Adipocyte (in vitro differentiated cells): ENCODE results near the gene HPD.
"Not testable (repeated sequence)": the region's sequence is repeated elsewhere in the genome, so short reads cannot be mapped to it uniquely, and the experiment has no call there.

ENCODE experiments used
- DNase-seq: peaks from one replicate; pipeline ENCODE4 v3.0.0-alpha.2; 2015; ENCODE audit warnings: low read depth
- H3K27me3 ChIP-seq: replicated peaks from 2 replicates; pipeline ENCODE4 v1.7.0; 2013; ENCODE audit warnings: mild to moderate bottlenecking, low read length, moderate library complexity; ENCODE audit not compliant: control insufficient read depth, insufficient read depth
- H3K36me3 ChIP-seq: 2 replicates; pipeline ENCODE4 v1.7.0; 2013; ENCODE audit warnings: low read length, mild to moderate bottlenecking, moderate library complexity; ENCODE audit not compliant: control insufficient read depth, insufficient read depth, severe bottlenecking
- H3K4me1 ChIP-seq: 2 replicates; pipeline ENCODE4 v1.7.0; 2013; ENCODE audit warnings: mild to moderate bottlenecking, low read length, moderate library complexity; ENCODE audit not compliant: control insufficient read depth, insufficient read depth
- H3K4me3 ChIP-seq: 2 replicates; pipeline ENCODE4 v1.7.0; 2013; ENCODE audit warnings: mild to moderate bottlenecking, low read length, moderate library complexity
- H3K9ac ChIP-seq: 2 replicates; pipeline ENCODE4 v1.7.0; 2013; ENCODE audit warnings: mild to moderate bottlenecking, low read length, moderate library complexity
- H3K9me3 ChIP-seq: 2 replicates; pipeline ENCODE4 v1.7.0; 2013; ENCODE audit warnings: mild to moderate bottlenecking, low read length, moderate library complexity; ENCODE audit not compliant: control insufficient read depth

HPD gene

DNA sequence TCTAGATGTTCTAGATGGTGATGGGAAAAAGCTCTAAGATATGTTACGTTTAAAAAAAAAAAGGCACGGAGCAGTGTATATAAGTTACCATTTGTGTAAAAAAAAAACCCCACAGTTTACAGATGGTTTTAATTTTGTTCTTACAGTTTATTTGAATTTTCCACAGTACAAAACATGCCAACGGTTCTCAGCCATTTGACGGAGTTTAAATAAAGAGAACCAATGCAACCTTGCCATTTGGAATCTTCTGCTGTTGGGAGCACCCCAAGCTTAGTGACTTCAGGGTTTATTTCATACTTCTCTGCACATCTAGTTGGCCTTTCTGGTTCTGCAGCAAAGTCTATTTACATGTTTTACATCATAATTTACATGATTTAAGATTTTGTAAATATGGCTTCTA lies 7.7 kb upstream of the HPD start:
- no peaks in the 10 kb centered on the region for H3K9me3 ChIP-seq
- no peak overlapping the region for H3K4me3 ChIP-seq
- no peaks in the 10 kb centered on the region for H3K36me3 ChIP-seq
- H3K4me1 ChIP-seq = peaks cover 9% of the 10 kb centered on the region
- peak; percentile 34 for DNase-seq
- no peaks in the 10 kb centered on the region for H3K27me3 ChIP-seq
- no peak overlapping the region for H3K9ac ChIP-seq

DNA sequence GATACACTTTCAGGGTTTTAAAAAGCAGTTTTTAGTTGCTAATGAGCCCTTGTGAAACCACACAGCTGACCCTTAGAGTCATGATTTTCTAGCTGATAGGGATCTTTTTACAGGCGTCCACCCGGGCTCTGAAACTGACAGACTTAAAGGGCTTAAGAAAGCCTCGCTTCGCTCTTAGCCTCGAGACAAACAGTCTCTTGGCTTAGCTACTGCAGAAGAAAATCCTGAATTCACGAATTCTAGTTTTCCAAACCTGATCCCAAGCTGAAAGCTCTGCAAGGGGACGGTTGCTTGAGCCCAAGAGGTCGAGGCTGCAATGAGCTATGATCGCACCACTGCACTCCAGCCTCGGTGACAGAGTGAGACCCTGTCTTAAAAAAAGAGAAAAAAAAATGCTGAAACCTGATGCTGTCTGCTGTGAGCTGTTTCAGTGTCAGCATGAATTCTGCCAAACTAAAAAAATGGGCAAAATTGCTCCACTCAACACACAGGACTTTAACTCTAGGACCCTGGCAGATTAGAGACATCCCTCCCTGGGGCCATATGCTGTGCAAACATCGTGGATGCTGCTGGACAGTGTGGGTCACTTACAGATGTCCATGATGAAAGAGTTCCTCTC lies 3.1 kb upstream of the HPD start:
- DNase-seq = peak; percentile 71
- H3K9ac ChIP-seq = peak overlapping the region; percentile 67
- H3K4me3 ChIP-seq = peak overlapping the region; percentile 69
- no peaks in the 10 kb centered on the region for H3K27me3 ChIP-seq
- no peaks in the 10 kb centered on the region for H3K36me3 ChIP-seq
- peaks cover 47% of the 10 kb centered on the region for H3K4me1 ChIP-seq
- no peaks in the 10 kb centered on the region for H3K9me3 ChIP-seq

DNA sequence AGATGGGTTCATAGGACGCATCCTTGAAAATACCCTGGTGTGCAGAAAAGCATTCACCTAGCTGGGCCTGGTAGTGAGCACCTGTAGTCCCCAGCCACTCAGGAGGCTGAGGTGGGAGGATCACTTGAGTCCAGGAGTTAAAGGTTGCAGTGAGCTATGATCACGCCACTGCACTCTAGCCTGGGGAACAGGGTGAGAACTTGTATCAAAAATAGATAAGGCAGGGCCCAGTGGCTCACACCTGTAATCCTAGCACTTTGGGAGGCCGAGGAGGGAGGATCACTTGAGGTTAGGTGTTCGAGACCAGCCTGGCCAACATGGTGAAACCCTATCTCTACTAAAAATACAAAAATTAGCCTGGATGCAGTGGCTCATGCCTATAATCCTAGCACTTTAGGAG lies 2.0 kb upstream of the HPD start:
- not testable (repeated sequence) for H3K9ac ChIP-seq, DNase-seq, H3K27me3 ChIP-seq, H3K9me3 ChIP-seq, H3K4me3 ChIP-seq, H3K36me3 ChIP-seq
- H3K4me1 ChIP-seq = peaks cover 47% of the 10 kb centered on the region

DNA sequence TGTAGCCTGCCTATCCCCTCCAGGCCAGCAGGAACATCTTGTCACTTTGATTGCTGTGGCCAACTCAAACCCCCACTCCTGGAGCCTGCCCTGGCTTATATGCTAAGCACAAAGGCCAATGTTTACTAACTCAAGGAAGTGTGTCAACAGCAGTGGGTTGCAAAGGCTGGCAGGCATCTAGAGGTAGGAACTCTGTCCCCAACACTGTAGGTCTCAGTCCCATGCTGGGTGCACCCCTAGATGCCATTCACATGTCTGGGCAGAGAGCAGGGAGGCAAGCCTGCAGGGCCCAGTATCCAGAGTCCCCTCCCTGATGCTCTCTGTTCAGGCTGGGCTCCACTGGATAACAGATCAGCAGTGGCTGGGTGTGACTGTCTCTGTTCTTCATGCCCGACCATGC lies 1.6 kb upstream of the HPD start:
- peaks cover 47% of the 10 kb centered on the region for H3K4me1 ChIP-seq
- DNase-seq = no peak
- no peaks in the 10 kb centered on the region for H3K9me3 ChIP-seq
- peak overlapping the region; percentile 88 for H3K9ac ChIP-seq
- H3K36me3 ChIP-seq = no peaks in the 10 kb centered on the region
- no peak overlapping the region for H3K4me3 ChIP-seq
- no peaks in the 10 kb centered on the region for H3K27me3 ChIP-seq

DNA sequence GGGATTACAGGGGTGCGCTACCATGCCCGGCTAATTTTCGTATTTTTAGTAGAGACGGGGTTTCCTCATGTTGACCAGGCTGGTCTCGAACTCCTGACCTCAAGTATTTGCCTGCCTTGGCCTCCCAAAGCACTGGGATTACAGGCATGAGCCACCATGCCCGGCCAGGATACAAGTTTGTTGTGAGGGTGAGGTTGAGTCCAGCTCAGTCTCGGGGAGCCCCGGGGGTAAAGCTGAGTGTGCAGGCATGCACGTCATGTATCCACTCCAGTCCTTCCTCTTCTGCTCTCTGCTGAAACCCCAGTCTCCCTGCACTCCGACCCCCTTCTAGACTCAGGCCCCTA lies 369 bp downstream of the HPD start:
- Histone ChIP-seq H3K9ac (peak overlapping the region; percentile 88), H3K36me3 (no peaks in the 10 kb centered on the region), H3K27me3 (no peaks in the 10 kb centered on the region), H3K4me1 (peaks cover 47% of the 10 kb centered on the region), H3K9me3 (no peaks in the 10 kb centered on the region), H3K4me3 (peak overlapping the region; percentile 68)
- DNase-seq = no peak

DNA sequence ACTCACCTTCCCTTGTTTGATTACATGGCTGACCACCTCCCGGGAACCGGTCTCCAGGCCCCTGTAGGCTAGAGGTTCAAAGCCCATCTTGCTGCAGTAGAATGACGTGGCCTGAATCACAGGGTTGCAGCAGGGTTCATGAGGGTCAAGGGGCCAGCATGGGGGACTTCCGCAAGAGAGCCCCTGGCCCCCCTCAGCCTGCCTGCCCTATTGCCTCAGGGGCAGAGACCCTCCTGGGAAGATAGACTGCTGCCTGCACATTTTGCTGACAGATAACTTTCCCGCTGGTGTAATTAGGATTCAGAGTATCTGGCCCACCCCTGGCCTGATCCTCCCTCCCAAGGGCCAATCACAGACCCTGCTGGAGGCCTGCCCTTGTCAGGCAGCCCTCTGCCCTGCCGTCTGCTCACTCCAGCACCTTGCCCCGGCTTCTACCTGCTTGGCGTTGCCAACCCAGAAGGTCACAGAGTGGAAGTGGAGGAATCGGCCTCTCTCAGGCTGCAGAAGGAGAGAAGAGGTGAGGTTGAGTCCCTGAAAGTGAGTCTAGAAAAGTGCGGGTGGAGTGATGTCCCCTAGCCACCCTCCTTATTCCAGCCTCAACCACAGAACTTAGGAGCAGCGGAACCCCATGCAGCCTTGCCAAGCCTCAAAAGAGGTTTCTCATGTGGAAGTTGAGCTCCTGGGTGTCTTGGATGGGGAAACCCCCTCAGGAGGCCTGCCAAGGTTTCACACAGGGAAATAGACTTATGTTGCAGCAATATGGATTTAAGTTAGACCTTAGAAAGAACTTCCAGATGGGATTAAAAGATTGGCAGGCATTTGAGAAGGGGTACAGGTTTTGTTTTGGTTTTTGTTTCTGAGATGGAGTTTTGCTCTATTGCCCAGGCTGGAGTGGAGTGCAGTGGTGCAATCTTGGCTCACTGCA lies 1.1 kb downstream of the HPD start:
- H3K27me3 ChIP-seq = no peaks in the 10 kb centered on the region
- no peak for DNase-seq
- H3K4me1 ChIP-seq = peaks cover 47% of the 10 kb centered on the region
- H3K9ac ChIP-seq = peak overlapping the region; percentile 88
- H3K36me3 ChIP-seq = no peaks in the 10 kb centered on the region
- H3K4me3 ChIP-seq = no peak overlapping the region
- H3K9me3 ChIP-seq = no peaks in the 10 kb centered on the region

DNA sequence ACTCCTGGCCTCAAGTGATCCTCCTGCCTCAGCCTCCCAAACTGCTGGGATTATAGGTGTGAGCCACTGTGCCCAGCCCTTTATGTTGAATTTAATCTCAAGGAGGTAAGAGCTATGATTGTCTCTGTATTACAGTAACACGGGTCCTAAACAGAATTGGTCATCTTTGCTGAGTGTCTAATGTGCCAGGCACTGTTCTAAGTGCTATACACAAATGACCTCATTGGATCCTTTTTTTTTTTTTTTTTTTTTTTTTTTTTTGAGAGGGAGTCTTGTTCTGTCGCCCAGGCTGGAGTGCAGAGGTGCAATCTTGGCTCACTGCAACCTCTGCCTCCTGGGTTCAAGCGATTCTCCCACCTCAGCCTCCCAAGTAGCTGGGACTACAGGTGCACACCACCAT lies 6.3 kb downstream of the HPD start:
- H3K36me3 ChIP-seq, DNase-seq, H3K27me3 ChIP-seq, H3K4me1 ChIP-seq, H3K4me3 ChIP-seq, H3K9ac ChIP-seq, H3K9me3 ChIP-seq: not testable (repeated sequence)

DNA sequence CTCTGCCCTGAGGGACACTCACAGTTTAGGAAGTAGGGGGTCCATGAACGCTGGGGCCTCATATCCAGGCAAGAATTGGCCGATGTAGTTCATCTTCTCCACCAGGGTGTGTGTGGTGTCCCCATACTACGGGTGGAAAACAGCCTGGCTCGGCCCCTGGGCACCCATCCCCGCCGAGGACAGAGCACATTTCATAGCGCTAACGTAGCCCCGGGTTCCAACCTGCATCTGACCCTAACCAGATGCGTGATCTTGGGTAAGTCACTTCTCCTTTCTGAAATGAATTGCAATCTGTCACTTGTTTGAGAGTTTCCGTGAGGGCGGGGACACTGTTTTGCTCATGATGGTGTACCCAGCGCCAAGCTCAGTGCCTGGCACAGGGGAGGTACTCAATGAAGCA lies 9.0 kb downstream of the HPD start:
- DNase-seq = no peak
- Histone ChIP-seq H3K4me3 (no peak overlapping the region), H3K9ac (no peak overlapping the region)

DNA sequence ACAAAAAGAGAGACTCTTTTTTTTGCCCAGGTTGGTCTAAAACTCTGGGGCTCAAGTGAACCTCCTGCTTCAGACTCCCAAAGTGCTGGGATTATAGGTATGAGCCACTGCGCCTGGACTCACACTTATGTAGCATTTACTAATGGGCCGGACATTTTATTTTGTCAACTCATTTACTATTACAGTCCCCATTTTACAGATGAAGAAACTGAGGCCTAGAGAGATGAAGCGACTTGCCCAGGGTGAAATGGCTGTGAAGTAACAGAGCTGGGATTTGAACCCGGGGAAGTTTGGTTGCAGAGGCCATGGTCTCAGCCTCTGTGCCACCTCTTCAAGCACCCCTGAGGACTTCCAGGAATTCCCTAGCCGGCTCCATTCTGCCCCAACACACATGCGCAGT lies 9.4 kb downstream of the HPD start:
- H3K27me3 ChIP-seq = no peaks in the 10 kb centered on the region
- no peaks in the 10 kb centered on the region for H3K36me3 ChIP-seq
- no peaks in the 10 kb centered on the region for H3K9me3 ChIP-seq
- no peaks in the 10 kb centered on the region for H3K4me1 ChIP-seq
- DNase-seq = no peak
- H3K9ac ChIP-seq = no peak overlapping the region
- H3K4me3 ChIP-seq = no peak overlapping the region

More for the DNA sequence above, 9.0 kb downstream of the HPD start:
- no peaks in the 10 kb centered on the region for H3K27me3 ChIP-seq
- no peaks in the 10 kb centered on the region for H3K36me3 ChIP-seq
- no peaks in the 10 kb centered on the region for H3K4me1 ChIP-seq
- H3K9me3 ChIP-seq = no peaks in the 10 kb centered on the region

DNA sequence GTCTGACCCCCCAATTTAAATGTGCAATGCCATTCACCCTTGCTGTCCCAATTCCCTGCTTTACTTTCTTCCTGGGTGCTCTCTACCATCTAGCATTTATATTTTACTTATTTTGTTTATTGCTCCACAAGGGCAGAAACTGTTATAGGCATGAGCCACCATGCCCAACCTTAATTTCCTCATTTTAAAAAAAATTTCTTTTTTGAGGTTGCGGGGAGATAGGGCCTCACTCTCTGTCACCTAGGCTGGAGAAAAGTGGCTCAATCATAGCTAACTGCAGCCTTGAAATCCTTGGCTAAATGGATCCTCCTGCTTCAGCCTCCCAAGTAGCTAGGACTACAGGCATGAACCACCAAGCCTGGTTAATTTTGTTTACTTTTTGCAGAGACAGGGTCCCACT lies 13.0 kb downstream of the HPD start:
- Histone ChIP-seq H3K4me3 (no peak overlapping the region), H3K9me3 (no peaks in the 10 kb centered on the region), H3K9ac (no peak overlapping the region), H3K4me1 (no peaks in the 10 kb centered on the region), H3K27me3 (no peaks in the 10 kb centered on the region), H3K36me3 (no peaks in the 10 kb centered on the region)
- DNase-seq = no peak

DNA sequence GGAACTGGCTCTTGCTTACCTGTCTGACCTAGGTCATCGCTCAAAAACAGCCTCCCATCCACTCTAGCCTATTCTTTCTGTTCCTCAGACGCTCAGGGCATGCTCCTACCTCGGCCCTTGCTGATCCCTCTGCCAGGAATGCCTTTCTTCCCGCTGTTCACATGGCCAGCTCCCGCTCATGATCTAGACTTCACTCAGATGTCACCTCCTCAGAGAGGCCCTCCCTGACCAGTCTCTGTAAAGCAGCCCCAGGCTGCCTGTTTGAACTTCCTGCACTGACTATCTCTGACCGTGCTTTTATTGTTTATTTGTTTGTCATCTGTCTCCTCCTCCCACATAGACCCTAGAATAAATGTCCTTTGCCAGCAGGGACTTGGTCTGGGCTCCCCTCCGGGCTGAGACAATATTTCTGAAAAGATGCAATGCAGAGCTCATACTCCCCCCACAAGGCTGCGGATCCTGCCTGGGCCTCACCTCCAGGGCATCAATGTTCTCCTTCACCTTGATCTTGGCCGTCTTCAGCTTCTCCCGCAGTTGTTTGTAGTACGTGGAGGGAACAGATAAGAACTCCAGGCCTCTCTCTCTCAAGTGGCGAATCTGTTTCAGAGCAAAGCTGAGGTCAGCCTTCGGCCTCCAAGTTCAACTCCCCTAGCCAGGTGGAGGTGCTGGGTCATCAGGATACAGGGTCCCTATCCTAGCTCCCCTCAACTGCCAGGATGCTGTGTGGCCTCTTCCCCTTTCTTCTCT lies 15.2 kb downstream of the HPD start:
- no peak overlapping the region for H3K4me3 ChIP-seq
- H3K9me3 ChIP-seq = no peaks in the 10 kb centered on the region
- H3K9ac ChIP-seq = no peak overlapping the region
- peaks cover 5% of the 10 kb centered on the region for H3K4me1 ChIP-seq
- DNase-seq = no peak
- no peaks in the 10 kb centered on the region for H3K27me3 ChIP-seq
- H3K36me3 ChIP-seq = no peaks in the 10 kb centered on the region
